Measurements from ENCODE around the gene ARHGEF4. TPM values are rescaled to one million over a fixed set of nuclear protein-coding genes. Genes with fewer than 3 reads are reported as not detected.

ARHGEF4 gene
- total RNA-seq = under 1 TPM; 0.40 to 0.47 TPM

DNA sequence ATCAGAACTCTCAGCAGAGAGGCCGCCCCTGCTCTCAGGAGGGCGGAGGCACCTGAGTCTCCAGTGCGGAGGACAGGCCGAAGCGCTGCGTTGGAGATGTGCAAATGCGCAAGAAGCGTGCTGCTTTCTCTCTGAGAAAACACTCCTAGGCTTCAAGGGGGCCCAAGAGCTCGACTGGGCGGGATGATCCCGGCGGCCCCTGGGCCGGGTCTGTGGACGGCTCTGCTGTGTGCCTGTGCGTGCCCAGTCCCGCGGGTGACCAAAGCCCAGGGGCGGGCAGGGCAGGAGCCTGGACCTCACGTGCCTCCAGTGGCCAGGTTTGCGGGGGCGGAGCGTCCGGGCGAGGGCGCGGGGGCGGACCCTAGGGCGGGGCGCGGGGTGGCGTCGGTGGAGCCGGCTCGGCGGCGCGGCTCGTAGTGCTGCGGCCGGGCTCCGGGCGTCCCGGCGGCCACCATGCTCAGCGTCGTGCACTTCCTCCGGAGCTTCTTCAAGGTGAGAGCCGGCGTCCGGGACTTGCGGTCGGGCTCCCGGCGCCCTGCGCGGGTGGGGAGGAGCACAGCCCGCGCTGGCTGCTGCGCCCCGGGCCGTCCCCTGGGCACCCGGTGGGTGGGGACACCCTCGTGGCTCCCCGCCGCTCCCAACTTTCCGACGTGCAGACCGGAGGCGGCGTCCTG is at the start of gene ARHGEF4:
Gene ARHGEF4 (plus strand): TSS at position 414 of the 674 bp plus-strand sequence. CDS start 40 bp downstream, at position 454.
- no peaks in the 10 kb centered on the region for H3K4me1 Mint-ChIP-seq
- peaks cover 26% of the 10 kb centered on the region for H3K27me3 Mint-ChIP-seq
- H3K36me3 Mint-ChIP-seq (ENCODE audit: low read depth) = no peaks in the 10 kb centered on the region
- peak; percentile 20 for DNase-seq
- POLR2A ChIA-PET = no interaction called here
- no peak within 1 kb of the TSS for H3K4me3 Mint-ChIP-seq
- H3K27ac Mint-ChIP-seq = no peak within 1 kb of the TSS
- CTCF ChIA-PET = interaction anchor here (0.9 to 1.1 kb wide), 2 partner anchors 9 to 39 kb away, joined by 3 read pairs; no protein-coding TSS in a partner anchor
- no peaks in the 10 kb centered on the region for H3K9me3 Mint-ChIP-seq

DNA sequence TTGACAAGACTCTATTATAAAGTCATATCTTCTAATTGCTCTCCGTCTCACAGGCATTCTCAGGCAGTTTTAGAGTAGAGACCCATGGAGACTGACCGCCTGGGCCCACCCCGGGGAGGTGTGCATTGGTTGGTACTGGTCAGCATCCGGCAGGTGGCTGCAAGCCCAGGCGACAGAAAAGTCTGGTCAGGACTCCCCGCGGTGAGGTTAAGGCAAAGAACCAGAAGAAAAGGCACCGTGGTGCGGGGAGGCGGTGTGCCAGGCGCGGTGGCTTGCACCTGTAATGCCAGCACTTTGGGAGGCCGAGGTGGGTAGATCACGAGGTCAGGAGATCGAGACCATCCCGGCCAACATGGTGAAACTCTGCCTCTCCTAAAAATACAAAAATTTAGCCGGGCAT is 48.9 kb upstream of the ARHGEF4 start:
- DNase-seq = no peak
- Mint-ChIP-seq H3K9me3 (no peaks in the 10 kb centered on the region), H3K27ac (no peak overlapping the region), H3K4me1 (no peaks in the 10 kb centered on the region), H3K27me3 (peaks cover 3% of the 10 kb centered on the region), H3K36me3 (ENCODE audit: low read depth) (no peaks in the 10 kb centered on the region), H3K4me3 (no peak overlapping the region)
- POLR2A ChIA-PET = no interaction called here
- CTCF ChIA-PET = no interaction called here

- Mint-ChIP-seq H3K27ac (no peak overlapping the region), H3K36me3 (ENCODE audit: low read depth) (no peaks in the 10 kb centered on the region)
- CTCF ChIA-PET = no interaction called here
Measured at GRCh38 chr2:130790312-130790711, 46.4 kb upstream of the ARHGEF4 start.

DNA sequence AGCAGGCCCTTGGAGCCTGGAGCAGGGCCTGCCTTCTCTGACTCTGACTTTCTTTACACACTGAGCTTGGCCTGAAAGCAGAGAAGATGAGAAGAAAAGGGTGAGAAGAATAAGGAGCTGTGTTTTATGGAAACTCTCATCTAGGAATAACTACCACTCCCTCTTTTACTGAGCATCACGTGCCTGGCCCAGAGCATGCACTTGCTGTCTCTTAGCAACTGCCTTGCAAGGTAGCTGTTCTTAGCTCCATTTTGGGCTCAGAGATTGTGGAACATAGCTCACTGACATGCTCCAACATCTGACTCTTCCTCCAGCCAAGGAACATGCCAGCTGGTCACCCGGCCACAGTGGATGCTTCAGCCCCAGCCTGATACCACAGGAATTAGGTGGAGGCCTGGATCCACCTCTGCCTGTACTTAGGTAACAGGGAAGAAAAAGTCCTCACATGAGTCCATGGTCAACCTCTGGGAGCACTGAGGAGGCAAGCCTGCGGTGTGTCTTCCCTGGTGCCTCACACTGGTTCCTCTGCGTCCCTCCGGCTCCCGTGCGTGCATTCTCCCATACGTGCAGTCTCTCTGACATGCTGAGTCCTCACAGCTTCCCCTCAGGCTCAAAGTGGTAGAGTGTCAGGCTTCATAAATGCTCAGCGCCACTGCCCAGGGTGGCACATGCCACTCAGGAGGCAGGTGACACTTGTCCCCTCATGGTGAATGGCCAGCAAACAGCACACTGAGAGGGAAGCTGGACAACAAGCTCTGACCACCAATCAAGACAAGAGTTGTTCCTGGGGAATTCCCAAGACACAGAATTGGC is 45.7 kb upstream of the ARHGEF4 start:
- no peak overlapping the region for H3K27ac Mint-ChIP-seq
- no peak overlapping the region for H3K4me3 Mint-ChIP-seq
- H3K36me3 Mint-ChIP-seq (ENCODE audit: low read depth) = no peaks in the 10 kb centered on the region
- no peak for DNase-seq
- CTCF ChIA-PET = no interaction called here
- H3K9me3 Mint-ChIP-seq = no peaks in the 10 kb centered on the region
- no peaks in the 10 kb centered on the region for H3K4me1 Mint-ChIP-seq
- peaks cover 6% of the 10 kb centered on the region for H3K27me3 Mint-ChIP-seq
- POLR2A ChIA-PET = no interaction called here

More at GRCh38 chr2:130790312-130790711, 46.4 kb upstream of the ARHGEF4 start:
- H3K27me3 Mint-ChIP-seq = peaks cover 6% of the 10 kb centered on the region
- H3K9me3 Mint-ChIP-seq = no peaks in the 10 kb centered on the region
- H3K4me1 Mint-ChIP-seq = no peaks in the 10 kb centered on the region
- H3K4me3 Mint-ChIP-seq = no peak overlapping the region
- DNase-seq = no peak
- POLR2A ChIA-PET = no interaction called here

DNA sequence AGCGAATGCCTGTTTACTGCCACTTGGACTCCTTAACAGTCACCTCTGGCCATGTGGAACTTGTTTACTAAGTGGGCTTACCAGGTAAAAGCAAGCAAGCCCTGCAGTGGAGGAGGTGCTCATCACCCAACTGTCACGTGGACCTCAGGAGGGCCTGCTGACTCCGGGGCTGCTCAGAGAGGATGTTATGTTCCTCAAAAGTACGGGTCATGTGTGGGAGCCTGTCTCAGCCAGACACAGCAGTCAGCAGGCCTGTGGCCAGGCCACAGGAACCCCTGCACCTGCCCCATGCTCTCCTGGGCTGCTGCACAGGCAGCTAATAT is 45.1 kb upstream of the ARHGEF4 start:
- no peaks in the 10 kb centered on the region for H3K36me3 Mint-ChIP-seq (ENCODE audit: low read depth)
- no peaks in the 10 kb centered on the region for H3K9me3 Mint-ChIP-seq
- no peak overlapping the region for H3K27ac Mint-ChIP-seq
- CTCF ChIA-PET = no interaction called here
- no peak overlapping the region for H3K4me3 Mint-ChIP-seq
- peaks cover 6% of the 10 kb centered on the region for H3K27me3 Mint-ChIP-seq
- POLR2A ChIA-PET = no interaction called here
- no peak for DNase-seq
- H3K4me1 Mint-ChIP-seq = no peaks in the 10 kb centered on the region

DNA sequence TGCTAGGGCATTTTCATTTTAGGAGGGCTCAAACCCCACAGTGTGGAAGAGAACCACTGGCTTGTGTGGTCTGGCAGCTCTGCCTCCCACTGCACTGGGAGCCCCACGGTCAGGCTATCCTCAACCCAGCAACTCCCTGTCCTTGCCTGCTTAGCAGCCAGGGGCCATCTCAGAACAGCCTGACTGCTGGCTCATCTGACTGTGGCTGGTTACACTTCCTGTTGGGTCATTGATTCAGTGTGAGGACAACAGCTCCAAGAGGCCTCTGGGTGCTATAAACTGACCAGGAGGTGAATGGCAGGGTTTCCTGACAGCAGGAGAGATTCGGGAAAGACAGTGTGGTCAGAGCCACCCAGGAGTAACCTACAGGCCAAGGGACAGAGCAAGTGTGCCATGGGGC is 41.3 kb upstream of the ARHGEF4 start:
- no peak overlapping the region for H3K27ac Mint-ChIP-seq
- POLR2A ChIA-PET = no interaction called here
- no peaks in the 10 kb centered on the region for H3K9me3 Mint-ChIP-seq
- peaks cover 7% of the 10 kb centered on the region for H3K27me3 Mint-ChIP-seq
- H3K4me3 Mint-ChIP-seq = no peak overlapping the region
- CTCF ChIA-PET = interaction anchor here (7.2 kb wide), 1 partner anchor 76 kb away, joined by 114 read pairs; no protein-coding TSS in a partner anchor
- DNase-seq = no peak
- no peaks in the 10 kb centered on the region for H3K36me3 Mint-ChIP-seq (ENCODE audit: low read depth)
- peaks cover 3% of the 10 kb centered on the region for H3K4me1 Mint-ChIP-seq

- H3K27ac Mint-ChIP-seq = no peak overlapping the region
- H3K36me3 Mint-ChIP-seq (ENCODE audit: low read depth) = no peaks in the 10 kb centered on the region
- ChIA-PET CTCF (interaction anchor here (1.9 to 7.2 kb wide), 4 partner anchors 29 to 125 kb away, joined by 7 to 114 read pairs (median 12); no protein-coding TSS in a partner anchor), POLR2A (no interaction called here)
- H3K4me1 Mint-ChIP-seq = peaks cover 3% of the 10 kb centered on the region
- no peak overlapping the region for H3K4me3 Mint-ChIP-seq
- H3K9me3 Mint-ChIP-seq = no peaks in the 10 kb centered on the region
- DNase-seq = no peak
- peaks cover 7% of the 10 kb centered on the region for H3K27me3 Mint-ChIP-seq
Measured at GRCh38 chr2:130796290-130796689, 40.4 kb upstream of the ARHGEF4 start.

DNA sequence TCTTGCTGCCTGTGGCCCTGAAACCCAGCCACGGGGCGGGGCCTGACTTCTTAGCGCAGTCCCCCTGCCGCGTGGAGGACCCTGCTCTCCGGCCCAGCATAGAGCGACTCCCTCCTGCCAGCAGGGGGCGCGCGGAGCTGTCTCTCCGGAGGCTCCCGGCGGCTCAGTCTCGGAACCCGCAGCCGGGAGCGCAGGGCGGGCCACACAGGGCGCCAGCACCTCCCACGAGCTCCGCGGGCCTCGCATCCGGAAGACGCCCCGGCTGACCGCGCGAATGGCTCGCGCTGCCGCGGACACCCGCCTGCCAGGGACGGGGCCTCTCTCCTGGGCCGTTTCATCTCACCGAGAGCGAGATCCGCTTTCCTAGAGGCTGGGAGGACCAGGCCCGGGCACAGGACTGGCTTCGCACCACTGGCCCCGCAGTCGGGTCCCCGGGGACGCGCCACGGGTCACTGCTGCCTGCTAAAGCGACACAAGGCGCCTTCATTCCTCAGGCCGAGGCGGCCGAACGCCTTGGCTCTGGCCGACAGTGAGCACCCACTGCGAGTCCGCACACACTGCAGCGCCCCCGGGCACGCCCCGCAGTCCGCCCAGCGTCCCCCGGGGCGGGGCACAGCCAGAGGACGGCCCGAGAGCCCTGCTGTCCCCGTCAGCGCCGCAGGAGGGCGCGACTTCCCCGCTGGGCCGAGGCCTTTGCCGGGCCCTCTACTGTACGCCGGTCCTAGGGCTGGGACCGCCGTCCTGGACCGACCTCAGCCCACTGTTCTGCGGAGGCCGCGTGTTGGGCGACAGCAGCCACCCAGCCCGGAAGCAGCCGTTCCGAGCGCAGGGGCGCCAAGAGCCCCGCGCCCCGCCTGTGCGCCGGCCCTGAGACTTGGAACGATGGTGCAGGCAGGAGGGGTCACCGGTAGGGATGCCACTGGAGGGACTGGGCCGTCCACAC is 39.0 kb upstream of the ARHGEF4 start:
- H3K27ac Mint-ChIP-seq = peak overlapping the region; percentile 75

GRCh38 chr2:130798472-130799218 is 38.1 kb upstream of the ARHGEF4 start:
- peak overlapping the region; percentile 75 for H3K27ac Mint-ChIP-seq
- no peaks in the 10 kb centered on the region for H3K36me3 Mint-ChIP-seq (ENCODE audit: low read depth)
- H3K9me3 Mint-ChIP-seq = no peaks in the 10 kb centered on the region
- ChIA-PET CTCF (interaction anchor here (0.8 to 7.2 kb wide), 3 partner anchors 26 to 124 kb away, joined by 3 to 114 read pairs (median 12); no protein-coding TSS in a partner anchor), POLR2A (no interaction called here)
- H3K4me1 Mint-ChIP-seq = peaks cover 3% of the 10 kb centered on the region
- H3K27me3 Mint-ChIP-seq = peaks cover 3% of the 10 kb centered on the region
- no peak for DNase-seq
- peak overlapping the region; percentile 59 for H3K4me3 Mint-ChIP-seq

More for the DNA sequence above, 39.0 kb upstream of the ARHGEF4 start:
- peaks cover 7% of the 10 kb centered on the region for H3K27me3 Mint-ChIP-seq
- H3K4me3 Mint-ChIP-seq = peak overlapping the region; percentile 59
- CTCF ChIA-PET = interaction anchor here (0.6 to 7.2 kb wide), 27 partner anchors 14 to 454 kb away, joined by 3 to 114 read pairs (median 5); partner anchors contain the start of genes AMER3 and GPR148
- H3K9me3 Mint-ChIP-seq = no peaks in the 10 kb centered on the region
- POLR2A ChIA-PET = interaction anchor here (1.0 kb wide), 1 partner anchor 76 kb away, joined by 5 read pairs; no protein-coding TSS in a partner anchor
- H3K4me1 Mint-ChIP-seq = peaks cover 3% of the 10 kb centered on the region
- DNase-seq = peak; percentile 91
- no peaks in the 10 kb centered on the region for H3K36me3 Mint-ChIP-seq (ENCODE audit: low read depth)

GRCh38 chr2:130799295-130799694 is 37.4 kb upstream of the ARHGEF4 start:
- no peaks in the 10 kb centered on the region for H3K9me3 Mint-ChIP-seq
- no peak overlapping the region for H3K27ac Mint-ChIP-seq
- ChIA-PET CTCF (interaction anchor here (0.6 to 7.2 kb wide), 2 partner anchors 17 to 72 kb away, joined by 4 to 114 read pairs; no protein-coding TSS in a partner anchor), POLR2A (no interaction called here)
- no peak for DNase-seq
- H3K27me3 Mint-ChIP-seq = peaks cover 2% of the 10 kb centered on the region
- no peaks in the 10 kb centered on the region for H3K36me3 Mint-ChIP-seq (ENCODE audit: low read depth)
- H3K4me3 Mint-ChIP-seq = no peak overlapping the region
- peaks cover 3% of the 10 kb centered on the region for H3K4me1 Mint-ChIP-seq

- no peaks in the 10 kb centered on the region for H3K9me3 Mint-ChIP-seq
- no peak for DNase-seq
- peaks cover 6% of the 10 kb centered on the region for H3K4me1 Mint-ChIP-seq
- ChIA-PET CTCF (no interaction called here), POLR2A (no interaction called here)
- no peak overlapping the region for H3K27ac Mint-ChIP-seq
- H3K4me3 Mint-ChIP-seq = no peak overlapping the region
- H3K36me3 Mint-ChIP-seq (ENCODE audit: low read depth) = no peaks in the 10 kb centered on the region
- H3K27me3 Mint-ChIP-seq = peaks cover 11% of the 10 kb centered on the region
Measured at GRCh38 chr2:130805613-130806012, 31.1 kb upstream of the ARHGEF4 start.

DNA sequence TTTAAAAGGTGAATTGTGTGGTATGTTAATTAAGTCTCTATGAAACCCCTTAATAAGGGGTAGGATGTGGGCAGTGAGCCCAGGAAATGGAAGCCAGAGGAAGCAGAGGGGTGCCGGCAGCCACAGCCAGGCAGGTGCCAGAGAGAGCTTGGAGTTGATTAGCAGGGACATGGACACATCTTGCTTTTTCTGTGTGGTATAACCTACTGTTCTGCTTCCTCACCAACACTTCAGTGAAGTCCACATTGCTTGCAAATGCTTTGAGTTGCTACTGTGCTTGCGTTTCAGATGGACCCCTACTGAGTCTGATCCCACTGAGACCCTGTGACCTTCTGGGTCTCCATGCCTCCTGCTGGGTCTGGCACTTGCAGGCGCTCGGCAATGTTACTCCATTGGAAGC is 30.3 kb upstream of the ARHGEF4 start:
- Mint-ChIP-seq H3K27ac (no peak overlapping the region), H3K4me3 (no peak overlapping the region), H3K4me1 (peaks cover 6% of the 10 kb centered on the region), H3K27me3 (peaks cover 18% of the 10 kb centered on the region), H3K36me3 (ENCODE audit: low read depth) (no peaks in the 10 kb centered on the region), H3K9me3 (no peaks in the 10 kb centered on the region)
- ChIA-PET CTCF (no interaction called here), POLR2A (no interaction called here)
- no peak for DNase-seq
